KMS-11 (cell line): Measurements from ENCODE around the gene ATF7IP.

Experiments
- H2AFZ ChIP-seq: fragments of 200-600 bp; sonication (generic); 2 replicates; pipeline ENCODE4 v1.6.1; 2016; ENCODE audit warnings: antibody characterized with exemption, mixed run types, low read depth
- H3K27ac ChIP-seq: fragments of 200-600 bp; sonication (generic); 2 replicates; pipeline ENCODE4 v1.6.1; 2016; ENCODE audit warnings: mild to moderate bottlenecking, mixed run types
- H3K27me3 ChIP-seq: fragments of 200-600 bp; sonication (generic); 2 replicates; pipeline ENCODE4 v1.6.1; 2017; ENCODE audit warnings: mild to moderate bottlenecking, low read depth, mixed run types, moderate library complexity; ENCODE audit not compliant: insufficient read depth
- H3K36me3 ChIP-seq: fragments of 200-600 bp; sonication (generic); 2 replicates; pipeline ENCODE4 v1.6.1; 2017; ENCODE audit warnings: mild to moderate bottlenecking, mixed run types; ENCODE audit not compliant: insufficient read depth
- H3K4me1 ChIP-seq: fragments of 200-600 bp; sonication (generic); 2 replicates; pipeline ENCODE4 v1.6.1; 2016; ENCODE audit warnings: mild to moderate bottlenecking, low read depth, mixed run types; ENCODE audit not compliant: poor library complexity, severe bottlenecking
- H3K4me2 ChIP-seq: fragments of 200-600 bp; sonication (generic); 2 replicates; pipeline ENCODE4 v1.7.0; 2016; ENCODE audit warnings: mild to moderate bottlenecking, mixed run types
- H3K4me3 ChIP-seq: fragments of 200-600 bp; sonication (generic); IDR thresholded peaks from 2 replicates; pipeline ENCODE4 v1.6.1; 2017; ENCODE audit warnings: low read depth, low read length, mixed read lengths; ENCODE audit not compliant: insufficient read depth
- H3K79me2 ChIP-seq: fragments of 200-600 bp; sonication (generic); 2 replicates; pipeline ENCODE4 v1.6.1; 2016; ENCODE audit warnings: low read depth, mixed run types; ENCODE audit not compliant: insufficient read depth
- H3K9ac ChIP-seq: fragments of 200-600 bp; sonication (generic); 2 replicates; pipeline ENCODE4 v1.6.1; 2016; ENCODE audit warnings: mild to moderate bottlenecking, mixed run types
- H4K20me1 ChIP-seq: fragments of 200-600 bp; sonication (generic); 2 replicates; pipeline ENCODE4 v1.6.1; 2016; ENCODE audit warnings: mild to moderate bottlenecking, mixed run types; ENCODE audit not compliant: insufficient read depth
- CTCF ChIP-seq: fragments of 200-600 bp; sonication (generic); conservative IDR thresholded peaks from 2 replicates; pipeline ENCODE4 v1.6.1; 2017; ENCODE audit warnings: low read depth, mild to moderate bottlenecking, antibody characterized with exemption, low read length, moderate library complexity, mixed read lengths

ATF7IP gene

DNA sequence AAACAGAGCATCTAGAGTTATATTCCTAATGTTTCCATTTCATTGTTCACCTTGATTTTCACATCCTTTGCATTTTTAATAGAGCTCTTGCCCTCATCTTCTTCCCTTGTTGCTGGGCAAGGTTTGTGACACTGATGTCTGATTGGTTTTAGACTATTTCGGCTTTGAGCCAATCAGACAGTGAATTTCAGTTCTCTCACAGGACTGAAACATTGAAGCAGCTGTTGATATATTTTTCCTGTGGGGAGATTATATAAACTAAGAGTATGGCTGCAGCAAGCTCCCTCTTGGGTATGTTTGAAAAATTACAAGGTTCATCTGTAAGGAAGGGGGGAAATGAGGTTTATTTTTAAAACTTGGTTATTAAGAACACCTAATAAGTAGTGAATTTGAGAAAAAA is 51.2 kb downstream of the ATF7IP start:
- Histone ChIP-seq H3K4me1 (peaks cover 28% of the 10 kb centered on the region), H3K36me3 (no peaks in the 10 kb centered on the region), H3K9ac (no peak overlapping the region), H3K27me3 (no peaks in the 10 kb centered on the region), H3K4me2 (no peak overlapping the region), H3K27ac (no peak overlapping the region), H3K79me2 (peaks cover 86% of the 10 kb centered on the region), H2AFZ (no peak overlapping the region), H4K20me1 (no peaks in the 10 kb centered on the region), H3K4me3 (no peak overlapping the region)
- no peak for TF ChIP-seq CTCF

- Histone ChIP-seq H3K27me3 (no peaks in the 10 kb centered on the region), H4K20me1 (no peaks in the 10 kb centered on the region), H3K4me3 (no peak overlapping the region), H3K36me3 (no peaks in the 10 kb centered on the region), H3K9ac (no peak overlapping the region), H2AFZ (no peak overlapping the region), H3K79me2 (peaks cover 85% of the 10 kb centered on the region), H3K4me2 (no peak overlapping the region), H3K4me1 (peaks cover 28% of the 10 kb centered on the region), H3K27ac (no peak overlapping the region)
- TF ChIP-seq CTCF = no peak
These were observed 52.2 kb downstream of the ATF7IP start for GRCh38 chr12:14417715-14418114.

DNA sequence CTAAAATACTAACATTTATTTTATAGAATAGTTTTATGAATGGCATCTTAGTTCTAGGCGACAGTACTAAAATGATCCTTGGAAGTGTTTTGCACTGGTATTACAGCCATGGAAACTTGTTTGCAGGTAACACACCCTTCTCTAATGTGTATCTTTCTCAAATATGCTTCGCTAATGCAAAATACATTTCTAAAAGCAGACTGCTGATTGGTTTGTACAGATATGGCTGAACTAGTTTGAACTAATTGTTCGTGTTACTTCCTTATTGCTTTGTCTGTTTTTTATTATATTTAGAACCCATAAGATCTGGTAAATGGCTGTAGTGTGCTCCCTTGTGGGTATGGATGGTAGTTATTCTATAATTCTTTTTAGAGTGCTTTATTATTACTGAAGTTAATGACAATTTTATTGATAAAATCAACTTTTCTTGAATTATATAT is 53.0 kb downstream of the ATF7IP start:
- H3K4me2 ChIP-seq = no peak overlapping the region
- H2AFZ ChIP-seq = no peak overlapping the region
- TF ChIP-seq CTCF = no peak
- H3K9ac ChIP-seq = no peak overlapping the region
- peaks cover 28% of the 10 kb centered on the region for H3K4me1 ChIP-seq
- H3K36me3 ChIP-seq = no peaks in the 10 kb centered on the region
- no peak overlapping the region for H3K4me3 ChIP-seq
- H3K27ac ChIP-seq = no peak overlapping the region
- H4K20me1 ChIP-seq = no peaks in the 10 kb centered on the region
- H3K27me3 ChIP-seq = no peaks in the 10 kb centered on the region
- peaks cover 85% of the 10 kb centered on the region for H3K79me2 ChIP-seq

DNA sequence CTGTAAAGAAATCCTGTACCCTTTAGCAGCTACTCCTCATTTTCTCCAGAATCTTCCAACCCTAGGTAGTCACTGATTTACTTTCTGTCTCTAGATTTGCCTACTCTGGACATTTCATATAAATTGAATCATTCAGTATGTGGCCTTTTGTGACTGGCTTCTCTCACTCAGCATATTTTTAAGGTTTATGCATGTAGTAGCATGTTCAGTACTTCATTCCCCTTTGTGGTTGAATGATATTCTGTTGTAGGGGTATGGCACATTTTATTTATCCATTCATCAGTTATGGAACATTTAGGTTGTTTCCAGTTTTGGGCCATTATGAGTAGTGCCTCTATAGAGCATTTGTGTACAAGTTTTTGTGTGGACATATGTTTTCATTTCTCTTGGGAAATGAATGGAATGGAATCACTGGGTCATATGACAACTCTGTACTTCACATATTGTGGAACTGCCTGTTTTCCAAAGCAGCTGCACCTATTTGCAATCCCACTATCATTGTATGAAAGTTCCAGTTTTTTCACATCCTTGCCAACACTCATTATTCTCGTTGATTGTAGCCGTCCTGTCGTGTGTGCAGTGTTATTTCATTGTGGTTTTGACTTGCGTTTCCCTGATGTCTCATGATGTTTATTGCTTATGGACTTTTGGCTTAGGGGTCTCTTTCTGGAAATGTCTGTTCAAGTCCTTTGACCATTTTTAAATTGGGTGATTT is 57.2 kb downstream of the ATF7IP start:
- Histone ChIP-seq H3K4me3 (no peak overlapping the region), H3K27ac (no peak overlapping the region), H3K4me2 (no peak overlapping the region), H3K27me3 (no peaks in the 10 kb centered on the region), H3K36me3 (no peaks in the 10 kb centered on the region), H3K4me1 (peaks cover under 1% of the 10 kb centered on the region), H3K79me2 (peaks cover 81% of the 10 kb centered on the region), H2AFZ (no peak overlapping the region), H4K20me1 (no peaks in the 10 kb centered on the region), H3K9ac (no peak overlapping the region)
- no peak for TF ChIP-seq CTCF
